HEK293 (cell line): Measurements from ENCODE around the gene AMOTL2.

ENCODE experiments used
- IKZF3 ChIP-seq: fragments of 450-650 bp; IDR thresholded peaks from 2 replicates; pipeline ENCODE4 v1.5.0; 2018; ENCODE audit warnings: missing biosample characterization, mild to moderate bottlenecking, missing genetic modification characterization, moderate library complexity
- OVOL3 ChIP-seq: fragments of 450-650 bp; formaldehyde crosslinking; IDR thresholded peaks from 2 replicates; pipeline ENCODE4 v1.5.1; 2016; ENCODE audit warnings: missing biosample characterization, missing genetic modification characterization
- TCF7L2 ChIP-seq: IDR thresholded peaks from 2 replicates; pipeline ENCODE4 v1.6.1; 2011; ENCODE audit warnings: low read depth, mild to moderate bottlenecking, inconsistent platforms, low read length, moderate library complexity, borderline replicate concordance
- ZNF169 ChIP-seq: fragments of 450-650 bp; formaldehyde crosslinking; IDR thresholded peaks from 2 replicates; pipeline ENCODE4 v1.5.1; 2016; ENCODE audit warnings: missing biosample characterization, missing genetic modification characterization
- ZNF248 ChIP-seq: fragments of 450-650 bp; formaldehyde crosslinking; IDR thresholded peaks from 2 replicates; pipeline ENCODE4 v1.5.1; 2017; ENCODE audit warnings: missing biosample characterization, missing genetic modification characterization
- ZNF335 ChIP-seq: fragments of 450-650 bp; formaldehyde crosslinking; conservative IDR thresholded peaks from 2 replicates; pipeline ENCODE4 v1.5.1; 2016; ENCODE audit warnings: missing biosample characterization, missing genetic modification characterization
- ZNF549 ChIP-seq: fragments of 450-650 bp; IDR thresholded peaks from 2 replicates; pipeline ENCODE4 v1.5.1; 2018; ENCODE audit warnings: missing biosample characterization, missing genetic modification characterization, mild to moderate bottlenecking, inconsistent platforms, moderate library complexity
- ZNF561 ChIP-seq: fragments of 450-650 bp; IDR thresholded peaks from 2 replicates; pipeline ENCODE4 v1.5.1; 2018; ENCODE audit warnings: missing biosample characterization, missing genetic modification characterization, borderline replicate concordance
- ZNF610 ChIP-seq: fragments of 450-650 bp; formaldehyde crosslinking; IDR thresholded peaks from 2 replicates; pipeline ENCODE4 v1.5.1; 2016; ENCODE audit warnings: missing biosample characterization, missing genetic modification characterization, borderline replicate concordance
- ZNF791 ChIP-seq: fragments of 450-650 bp; formaldehyde crosslinking; IDR thresholded peaks from 2 replicates; pipeline ENCODE4 v1.5.1; 2016; ENCODE audit warnings: missing biosample characterization, missing genetic modification characterization
- ZXDB ChIP-seq: fragments of 450-650 bp; formaldehyde crosslinking; IDR thresholded peaks from 2 replicates; pipeline ENCODE4 v1.5.1; 2016; ENCODE audit warnings: missing biosample characterization, missing genetic modification characterization
- TF ChIP-seq, protein P1 (sequence below): fragments of 450-650 bp; formaldehyde crosslinking; conservative IDR thresholded peaks from 2 replicates; pipeline ENCODE4 v1.5.1; 2016; ENCODE audit warnings: low read depth, missing biosample characterization, missing genetic modification characterization
- TF ChIP-seq, protein P2 (sequence below): fragments of 450-650 bp; formaldehyde crosslinking; IDR thresholded peaks from 2 replicates; pipeline ENCODE4 v1.5.1; 2017; ENCODE audit warnings: missing biosample characterization, missing genetic modification characterization
- TF ChIP-seq, protein P3 (sequence below): fragments of 450-650 bp; formaldehyde crosslinking; conservative IDR thresholded peaks from 2 replicates; pipeline ENCODE4 v1.5.1; 2016; ENCODE audit warnings: low read depth, missing biosample characterization, missing genetic modification characterization
- TF ChIP-seq, protein P4 (sequence below): fragments of 450-650 bp; formaldehyde crosslinking; IDR thresholded peaks from 2 replicates; pipeline ENCODE4 v1.5.1; 2016; ENCODE audit warnings: missing biosample characterization, missing genetic modification characterization
- TF ChIP-seq, protein P5 (sequence below): fragments of 450-650 bp; formaldehyde crosslinking; IDR thresholded peaks from 2 replicates; pipeline ENCODE4 v1.5.1; 2016; ENCODE audit warnings: missing biosample characterization, missing genetic modification characterization
- TF ChIP-seq, protein P6 (sequence below): fragments of 450-650 bp; formaldehyde crosslinking; IDR thresholded peaks from 2 replicates; pipeline ENCODE4 v1.5.1; 2017; ENCODE audit warnings: missing biosample characterization, mild to moderate bottlenecking, missing genetic modification characterization, moderate library complexity

The AMOTL2 gene

DNA sequence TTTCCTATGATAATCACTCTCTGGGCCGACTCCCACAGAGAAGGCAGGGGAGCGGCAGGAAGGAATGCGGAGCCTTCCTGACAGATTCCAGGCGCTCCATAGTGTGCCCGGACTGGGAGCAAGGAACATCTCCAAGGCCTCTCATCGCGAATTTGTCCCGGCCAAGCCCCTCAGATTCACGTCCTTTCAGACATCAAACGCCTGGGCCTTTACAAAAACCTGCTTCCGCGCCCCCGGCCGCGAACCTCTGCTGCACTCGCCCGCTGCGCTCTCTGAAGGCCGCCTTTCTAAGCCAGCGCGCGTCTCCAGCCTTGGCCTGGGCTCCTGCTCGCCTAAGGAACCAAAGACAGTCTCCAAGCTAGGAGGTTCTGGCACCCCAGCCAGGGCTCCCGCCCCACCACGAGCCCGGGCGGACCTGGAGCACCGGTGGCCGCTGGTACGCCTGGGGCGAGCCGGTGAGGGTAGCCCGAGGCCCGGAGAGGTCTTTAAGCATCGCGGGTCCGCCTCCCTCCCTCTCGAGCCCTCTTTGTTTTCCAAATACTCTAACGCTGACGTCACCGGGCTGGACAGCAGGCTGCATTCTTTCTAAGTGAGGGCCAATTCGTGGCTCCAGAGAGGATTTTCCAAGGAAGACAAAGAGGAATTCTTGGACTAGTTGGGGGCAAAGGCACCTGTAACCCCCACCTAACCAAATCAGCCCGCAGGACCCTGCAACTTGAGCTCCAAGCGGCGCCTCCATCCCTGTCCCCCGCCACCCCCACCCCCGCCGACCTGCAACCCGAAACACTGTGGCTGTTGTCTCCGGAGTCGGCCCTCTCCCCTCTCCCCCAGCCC, 759 bp downstream of the AMOTL2 start (continued):
- TF ChIP-seq, protein P1, sequence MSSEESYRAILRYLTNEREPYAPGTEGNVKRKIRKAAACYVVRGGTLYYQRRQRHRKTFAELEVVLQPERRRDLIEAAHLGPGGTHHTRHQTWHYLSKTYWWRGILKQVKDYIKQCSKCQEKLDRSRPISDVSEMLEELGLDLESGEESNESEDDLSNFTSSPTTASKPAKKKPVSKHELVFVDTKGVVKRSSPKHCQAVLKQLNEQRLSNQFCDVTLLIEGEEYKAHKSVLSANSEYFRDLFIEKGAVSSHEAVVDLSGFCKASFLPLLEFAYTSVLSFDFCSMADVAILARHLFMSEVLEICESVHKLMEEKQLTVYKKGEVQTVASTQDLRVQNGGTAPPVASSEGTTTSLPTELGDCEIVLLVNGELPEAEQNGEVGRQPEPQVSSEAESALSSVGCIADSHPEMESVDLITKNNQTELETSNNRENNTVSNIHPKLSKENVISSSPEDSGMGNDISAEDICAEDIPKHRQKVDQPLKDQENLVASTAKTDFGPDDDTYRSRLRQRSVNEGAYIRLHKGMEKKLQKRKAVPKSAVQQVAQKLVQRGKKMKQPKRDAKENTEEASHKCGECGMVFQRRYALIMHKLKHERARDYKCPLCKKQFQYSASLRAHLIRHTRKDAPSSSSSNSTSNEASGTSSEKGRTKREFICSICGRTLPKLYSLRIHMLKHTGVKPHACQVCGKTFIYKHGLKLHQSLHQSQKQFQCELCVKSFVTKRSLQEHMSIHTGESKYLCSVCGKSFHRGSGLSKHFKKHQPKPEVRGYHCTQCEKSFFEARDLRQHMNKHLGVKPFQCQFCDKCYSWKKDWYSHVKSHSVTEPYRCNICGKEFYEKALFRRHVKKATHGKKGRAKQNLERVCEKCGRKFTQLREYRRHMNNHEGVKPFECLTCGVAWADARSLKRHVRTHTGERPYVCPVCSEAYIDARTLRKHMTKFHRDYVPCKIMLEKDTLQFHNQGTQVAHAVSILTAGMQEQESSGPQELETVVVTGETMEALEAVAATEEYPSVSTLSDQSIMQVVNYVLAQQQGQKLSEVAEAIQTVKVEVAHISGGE (tag by site-specific recombination): no peak
- TF ChIP-seq ZNF169 (tag by site-specific recombination) (no peak), ZNF335 (tag by site-specific recombination) (peak; percentile 75), ZXDB (tag by site-specific recombination) (0 out of 2 replicates have a peak, but pooled peaks have one; percentile 7), ZNF561 (tag by site-specific recombination) (no peak), TCF7L2 (0 out of 2 replicates have a peak, but pooled peaks have one; percentile 11), ZNF549 (no peak), ZNF610 (tag by site-specific recombination) (peak; percentile 59; the same call in 1 of the 2 replicates), IKZF3 (peak; percentile 65), ZNF248 (tag by site-specific recombination) (no peak), OVOL3 (no peak), ZNF791 (tag by site-specific recombination) (no peak)
- TF ChIP-seq, protein P2, sequence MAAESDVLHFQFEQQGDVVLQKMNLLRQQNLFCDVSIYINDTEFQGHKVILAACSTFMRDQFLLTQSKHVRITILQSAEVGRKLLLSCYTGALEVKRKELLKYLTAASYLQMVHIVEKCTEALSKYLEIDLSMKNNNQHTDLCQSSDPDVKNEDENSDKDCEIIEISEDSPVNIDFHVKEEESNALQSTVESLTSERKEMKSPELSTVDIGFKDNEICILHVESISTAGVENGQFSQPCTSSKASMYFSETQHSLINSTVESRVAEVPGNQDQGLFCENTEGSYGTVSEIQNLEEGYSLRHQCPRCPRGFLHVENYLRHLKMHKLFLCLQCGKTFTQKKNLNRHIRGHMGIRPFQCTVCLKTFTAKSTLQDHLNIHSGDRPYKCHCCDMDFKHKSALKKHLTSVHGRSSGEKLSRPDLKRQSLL (tag by site-specific recombination): no peak
- TF ChIP-seq, protein P3, sequence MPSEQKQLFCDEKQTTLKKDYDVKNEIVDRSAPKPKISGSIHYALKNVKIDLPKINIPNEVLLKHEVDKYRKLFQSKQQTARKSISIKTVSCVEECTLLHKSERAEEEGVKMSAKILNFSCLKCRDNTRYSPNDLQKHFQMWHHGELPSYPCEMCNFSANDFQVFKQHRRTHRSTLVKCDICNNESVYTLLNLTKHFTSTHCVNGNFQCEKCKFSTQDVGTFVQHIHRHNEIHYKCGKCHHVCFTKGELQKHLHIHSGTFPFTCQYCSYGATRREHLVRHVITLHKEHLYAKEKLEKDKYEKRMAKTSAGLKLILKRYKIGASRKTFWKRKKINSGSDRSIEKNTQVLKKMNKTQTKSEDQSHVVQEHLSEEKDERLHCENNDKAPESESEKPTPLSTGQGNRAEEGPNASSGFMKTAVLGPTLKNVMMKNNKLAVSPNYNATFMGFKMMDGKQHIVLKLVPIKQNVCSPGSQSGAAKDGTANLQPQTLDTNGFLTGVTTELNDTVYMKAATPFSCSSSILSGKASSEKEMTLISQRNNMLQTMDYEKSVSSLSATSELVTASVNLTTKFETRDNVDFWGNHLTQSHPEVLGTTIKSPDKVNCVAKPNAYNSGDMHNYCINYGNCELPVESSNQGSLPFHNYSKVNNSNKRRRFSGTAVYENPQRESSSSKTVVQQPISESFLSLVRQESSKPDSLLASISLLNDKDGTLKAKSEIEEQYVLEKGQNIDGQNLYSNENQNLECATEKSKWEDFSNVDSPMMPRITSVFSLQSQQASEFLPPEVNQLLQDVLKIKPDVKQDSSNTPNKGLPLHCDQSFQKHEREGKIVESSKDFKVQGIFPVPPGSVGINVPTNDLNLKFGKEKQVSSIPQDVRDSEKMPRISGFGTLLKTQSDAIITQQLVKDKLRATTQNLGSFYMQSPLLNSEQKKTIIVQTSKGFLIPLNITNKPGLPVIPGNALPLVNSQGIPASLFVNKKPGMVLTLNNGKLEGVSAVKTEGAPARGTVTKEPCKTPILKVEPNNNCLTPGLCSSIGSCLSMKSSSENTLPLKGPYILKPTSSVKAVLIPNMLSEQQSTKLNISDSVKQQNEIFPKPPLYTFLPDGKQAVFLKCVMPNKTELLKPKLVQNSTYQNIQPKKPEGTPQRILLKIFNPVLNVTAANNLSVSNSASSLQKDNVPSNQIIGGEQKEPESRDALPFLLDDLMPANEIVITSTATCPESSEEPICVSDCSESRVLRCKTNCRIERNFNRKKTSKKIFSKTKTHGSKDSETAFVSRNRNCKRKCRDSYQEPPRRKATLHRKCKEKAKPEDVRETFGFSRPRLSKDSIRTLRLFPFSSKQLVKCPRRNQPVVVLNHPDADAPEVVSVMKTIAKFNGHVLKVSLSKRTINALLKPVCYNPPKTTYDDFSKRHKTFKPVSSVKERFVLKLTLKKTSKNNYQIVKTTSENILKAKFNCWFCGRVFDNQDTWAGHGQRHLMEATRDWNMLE (tag by site-specific recombination): no peak
- TF ChIP-seq, protein P4, sequence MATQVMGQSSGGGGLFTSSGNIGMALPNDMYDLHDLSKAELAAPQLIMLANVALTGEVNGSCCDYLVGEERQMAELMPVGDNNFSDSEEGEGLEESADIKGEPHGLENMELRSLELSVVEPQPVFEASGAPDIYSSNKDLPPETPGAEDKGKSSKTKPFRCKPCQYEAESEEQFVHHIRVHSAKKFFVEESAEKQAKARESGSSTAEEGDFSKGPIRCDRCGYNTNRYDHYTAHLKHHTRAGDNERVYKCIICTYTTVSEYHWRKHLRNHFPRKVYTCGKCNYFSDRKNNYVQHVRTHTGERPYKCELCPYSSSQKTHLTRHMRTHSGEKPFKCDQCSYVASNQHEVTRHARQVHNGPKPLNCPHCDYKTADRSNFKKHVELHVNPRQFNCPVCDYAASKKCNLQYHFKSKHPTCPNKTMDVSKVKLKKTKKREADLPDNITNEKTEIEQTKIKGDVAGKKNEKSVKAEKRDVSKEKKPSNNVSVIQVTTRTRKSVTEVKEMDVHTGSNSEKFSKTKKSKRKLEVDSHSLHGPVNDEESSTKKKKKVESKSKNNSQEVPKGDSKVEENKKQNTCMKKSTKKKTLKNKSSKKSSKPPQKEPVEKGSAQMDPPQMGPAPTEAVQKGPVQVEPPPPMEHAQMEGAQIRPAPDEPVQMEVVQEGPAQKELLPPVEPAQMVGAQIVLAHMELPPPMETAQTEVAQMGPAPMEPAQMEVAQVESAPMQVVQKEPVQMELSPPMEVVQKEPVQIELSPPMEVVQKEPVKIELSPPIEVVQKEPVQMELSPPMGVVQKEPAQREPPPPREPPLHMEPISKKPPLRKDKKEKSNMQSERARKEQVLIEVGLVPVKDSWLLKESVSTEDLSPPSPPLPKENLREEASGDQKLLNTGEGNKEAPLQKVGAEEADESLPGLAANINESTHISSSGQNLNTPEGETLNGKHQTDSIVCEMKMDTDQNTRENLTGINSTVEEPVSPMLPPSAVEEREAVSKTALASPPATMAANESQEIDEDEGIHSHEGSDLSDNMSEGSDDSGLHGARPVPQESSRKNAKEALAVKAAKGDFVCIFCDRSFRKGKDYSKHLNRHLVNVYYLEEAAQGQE (tag by site-specific recombination): peak; percentile 89
- TF ChIP-seq, protein P5, sequence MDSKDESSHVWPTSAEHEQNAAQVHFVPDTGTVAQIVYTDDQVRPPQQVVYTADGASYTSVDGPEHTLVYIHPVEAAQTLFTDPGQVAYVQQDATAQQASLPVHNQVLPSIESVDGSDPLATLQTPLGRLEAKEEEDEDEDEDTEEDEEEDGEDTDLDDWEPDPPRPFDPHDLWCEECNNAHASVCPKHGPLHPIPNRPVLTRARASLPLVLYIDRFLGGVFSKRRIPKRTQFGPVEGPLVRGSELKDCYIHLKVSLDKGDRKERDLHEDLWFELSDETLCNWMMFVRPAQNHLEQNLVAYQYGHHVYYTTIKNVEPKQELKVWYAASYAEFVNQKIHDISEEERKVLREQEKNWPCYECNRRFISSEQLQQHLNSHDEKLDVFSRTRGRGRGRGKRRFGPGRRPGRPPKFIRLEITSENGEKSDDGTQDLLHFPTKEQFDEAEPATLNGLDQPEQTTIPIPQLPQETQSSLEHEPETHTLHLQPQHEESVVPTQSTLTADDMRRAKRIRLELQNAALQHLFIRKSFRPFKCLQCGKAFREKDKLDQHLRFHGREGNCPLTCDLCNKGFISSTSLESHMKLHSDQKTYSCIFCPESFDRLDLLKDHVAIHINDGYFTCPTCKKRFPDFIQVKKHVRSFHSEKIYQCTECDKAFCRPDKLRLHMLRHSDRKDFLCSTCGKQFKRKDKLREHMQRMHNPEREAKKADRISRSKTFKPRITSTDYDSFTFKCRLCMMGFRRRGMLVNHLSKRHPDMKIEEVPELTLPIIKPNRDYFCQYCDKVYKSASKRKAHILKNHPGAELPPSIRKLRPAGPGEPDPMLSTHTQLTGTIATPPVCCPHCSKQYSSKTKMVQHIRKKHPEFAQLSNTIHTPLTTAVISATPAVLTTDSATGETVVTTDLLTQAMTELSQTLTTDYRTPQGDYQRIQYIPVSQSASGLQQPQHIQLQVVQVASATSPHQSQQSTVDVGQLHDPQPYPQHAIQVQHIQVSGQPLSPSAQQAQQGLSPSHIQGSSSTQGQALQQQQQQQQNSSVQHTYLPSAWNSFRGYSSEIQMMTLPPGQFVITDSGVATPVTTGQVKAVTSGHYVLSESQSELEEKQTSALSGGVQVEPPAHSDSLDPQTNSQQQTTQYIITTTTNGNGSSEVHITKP: peak; percentile 69
- TF ChIP-seq, protein P6, sequence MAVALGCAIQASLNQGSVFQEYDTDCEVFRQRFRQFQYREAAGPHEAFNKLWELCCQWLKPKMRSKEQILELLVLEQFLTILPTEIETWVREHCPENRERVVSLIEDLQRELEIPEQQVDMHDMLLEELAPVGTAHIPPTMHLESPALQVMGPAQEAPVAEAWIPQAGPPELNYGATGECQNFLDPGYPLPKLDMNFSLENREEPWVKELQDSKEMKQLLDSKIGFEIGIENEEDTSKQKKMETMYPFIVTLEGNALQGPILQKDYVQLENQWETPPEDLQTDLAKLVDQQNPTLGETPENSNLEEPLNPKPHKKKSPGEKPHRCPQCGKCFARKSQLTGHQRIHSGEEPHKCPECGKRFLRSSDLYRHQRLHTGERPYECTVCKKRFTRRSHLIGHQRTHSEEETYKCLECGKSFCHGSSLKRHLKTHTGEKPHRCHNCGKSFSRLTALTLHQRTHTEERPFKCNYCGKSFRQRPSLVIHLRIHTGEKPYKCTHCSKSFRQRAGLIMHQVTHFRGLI: no peak
